Sigmoid colon (tissue), 4 donors: ENCODE results near the gene CACHD1.

Source experiments
- EP300 ChIP-seq, 4 donors: sonication (generic); formaldehyde crosslinking; IDR thresholded peaks; one replicate each; pipeline ENCODE4 v1.6.1; 2017; ENCODE audit warnings: antibody characterized with exemption in 4 of 4
- TF ChIP-seq, protein P1 (sequence below), 4 experiments: fragments of 450-650 bp in 3 of 4; fragments of 200-600 bp in 1 of 4; IDR thresholded peaks; one replicate each; pipeline ENCODE4 v1.5.1; 2016 to 2019; ENCODE audit warnings: antibody characterized with exemption in 4 of 4, mild to moderate bottlenecking in 3 of 4, moderate library complexity in 2 of 4

DNA sequence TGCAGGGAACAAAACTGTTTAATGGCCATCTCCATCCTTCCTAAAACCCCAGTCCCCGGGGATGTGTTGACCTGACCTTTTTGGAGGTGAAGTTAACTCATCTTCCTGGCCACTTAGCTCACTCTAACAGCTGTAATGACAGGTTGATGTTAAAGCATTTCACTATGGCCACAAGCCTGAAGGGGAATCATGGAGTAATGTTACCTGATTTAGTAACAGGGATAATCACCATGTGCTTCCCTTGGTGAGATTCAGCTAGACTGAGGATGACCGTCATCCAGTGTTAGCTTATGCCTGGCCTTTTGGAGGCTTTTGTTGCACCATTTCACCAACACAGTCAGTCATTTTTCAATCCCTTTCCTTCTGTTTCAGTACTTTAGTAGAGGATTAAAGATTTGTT is 210.7 kb downstream of the CACHD1 start:
- TF ChIP-seq, protein P1, sequence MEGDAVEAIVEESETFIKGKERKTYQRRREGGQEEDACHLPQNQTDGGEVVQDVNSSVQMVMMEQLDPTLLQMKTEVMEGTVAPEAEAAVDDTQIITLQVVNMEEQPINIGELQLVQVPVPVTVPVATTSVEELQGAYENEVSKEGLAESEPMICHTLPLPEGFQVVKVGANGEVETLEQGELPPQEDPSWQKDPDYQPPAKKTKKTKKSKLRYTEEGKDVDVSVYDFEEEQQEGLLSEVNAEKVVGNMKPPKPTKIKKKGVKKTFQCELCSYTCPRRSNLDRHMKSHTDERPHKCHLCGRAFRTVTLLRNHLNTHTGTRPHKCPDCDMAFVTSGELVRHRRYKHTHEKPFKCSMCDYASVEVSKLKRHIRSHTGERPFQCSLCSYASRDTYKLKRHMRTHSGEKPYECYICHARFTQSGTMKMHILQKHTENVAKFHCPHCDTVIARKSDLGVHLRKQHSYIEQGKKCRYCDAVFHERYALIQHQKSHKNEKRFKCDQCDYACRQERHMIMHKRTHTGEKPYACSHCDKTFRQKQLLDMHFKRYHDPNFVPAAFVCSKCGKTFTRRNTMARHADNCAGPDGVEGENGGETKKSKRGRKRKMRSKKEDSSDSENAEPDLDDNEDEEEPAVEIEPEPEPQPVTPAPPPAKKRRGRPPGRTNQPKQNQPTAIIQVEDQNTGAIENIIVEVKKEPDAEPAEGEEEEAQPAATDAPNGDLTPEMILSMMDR (IDR thresholded peaks at IDR 0.05): no peak
- no peak for TF ChIP-seq EP300 (IDR thresholded peaks at IDR 0.05)
